NT2/D1 (cell line): ENCODE results near the gene NAIF1.

Experiments used
- SUZ12 ChIP-seq: IDR thresholded peaks from 2 replicates; pipeline ENCODE4 v1.6.1; 2011; ENCODE audit not compliant: insufficient read length, insufficient read depth; ENCODE audit errors: extremely low read depth
- YY1 ChIP-seq: IDR thresholded peaks from 2 replicates; pipeline ENCODE4 v1.6.1; 2011; ENCODE audit not compliant: insufficient read length, insufficient read depth
- ZNF274 ChIP-seq: IDR thresholded peaks from 2 replicates; pipeline ENCODE4 v1.6.1; 2011; ENCODE audit warnings: mild to moderate bottlenecking, low read depth, low read length

GRCh38 chr9:128057724-128058409 lies 9.3 kb downstream of the NAIF1 start:
- TF ChIP-seq YY1: no peak
- no peak for TF ChIP-seq ZNF274
- no peak for TF ChIP-seq SUZ12
